ENCODE data around the gene UGT2A3.

Gene UGT2A3

GRCh38 chr4:68909385-68909784 lies 42.2 kb downstream of the UGT2A3 start:
- DNase-seq, result no peak

- no peak for DNase-seq
These were observed 43.6 kb downstream of the UGT2A3 start for GRCh38 chr4:68907788-68908700.

GRCh38 chr4:68907245-68907644 lies 44.4 kb downstream of the UGT2A3 start:
- DNase-seq, result no peak

- no peak for DNase-seq
These were observed 44.8 kb downstream of the UGT2A3 start for GRCh38 chr4:68906780-68907137.

- DNase-seq, result no peak
These were observed 45.4 kb downstream of the UGT2A3 start for GRCh38 chr4:68905939-68906779.

DNA sequence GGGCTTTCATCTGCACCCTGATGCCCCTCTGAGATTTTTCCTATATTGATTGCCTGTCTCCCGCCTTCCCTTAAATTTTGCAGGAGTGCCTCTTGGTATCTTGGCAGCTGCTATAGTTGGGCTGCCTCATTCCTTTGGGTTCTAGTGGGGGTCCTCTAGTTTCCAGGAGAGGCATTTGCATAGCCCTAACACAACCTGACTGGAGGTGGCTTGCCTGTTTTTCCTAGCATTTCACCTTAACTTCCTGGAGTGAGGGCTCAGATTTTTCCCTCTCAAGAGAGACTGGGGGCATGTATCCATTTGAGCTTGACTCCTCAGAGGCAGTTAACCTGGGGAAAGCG lies 46.0 kb downstream of the UGT2A3 start:
- DNase-seq, result no peak

DNA sequence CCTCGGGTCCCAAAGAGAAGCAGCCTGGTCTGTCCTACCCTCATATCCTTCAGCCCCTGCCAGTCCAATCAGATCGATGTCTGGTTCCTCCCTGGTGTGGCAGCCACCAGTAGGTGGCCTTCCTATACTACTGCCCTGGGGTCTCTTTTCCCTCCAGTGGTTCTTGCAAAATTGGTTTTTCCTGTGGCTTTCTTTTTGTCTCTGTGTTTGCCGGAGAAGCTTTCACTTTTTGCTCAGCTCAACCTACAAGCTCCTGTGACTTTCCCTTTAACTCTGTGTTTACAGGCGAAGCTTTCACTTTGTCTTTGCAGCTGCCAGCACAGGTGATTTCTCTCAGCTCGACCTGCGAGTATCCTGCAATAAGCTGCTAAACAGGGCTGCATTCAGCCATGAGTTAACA lies 46.8 kb downstream of the UGT2A3 start:
- DNase-seq, result no peak

DNA sequence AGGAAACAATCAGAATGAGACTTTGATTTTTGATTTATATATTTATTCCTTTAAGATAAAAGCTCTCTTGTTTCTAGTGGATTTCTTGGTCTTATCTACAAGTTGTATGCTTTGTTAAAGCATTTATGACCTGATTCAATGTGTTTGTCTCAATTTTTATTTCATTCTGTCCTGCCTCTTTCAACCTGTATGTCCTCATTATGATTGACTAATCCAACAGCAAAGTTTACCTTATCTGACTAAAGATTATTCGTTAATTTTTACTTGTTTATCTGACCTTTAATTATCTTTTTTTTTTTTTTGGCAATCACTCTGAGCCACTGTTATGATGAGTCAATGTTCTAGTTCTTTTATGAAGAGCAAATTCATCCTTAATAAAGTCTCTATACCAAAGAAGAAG lies 54.9 kb downstream of the UGT2A3 start:
- no peak for DNase-seq

DNA sequence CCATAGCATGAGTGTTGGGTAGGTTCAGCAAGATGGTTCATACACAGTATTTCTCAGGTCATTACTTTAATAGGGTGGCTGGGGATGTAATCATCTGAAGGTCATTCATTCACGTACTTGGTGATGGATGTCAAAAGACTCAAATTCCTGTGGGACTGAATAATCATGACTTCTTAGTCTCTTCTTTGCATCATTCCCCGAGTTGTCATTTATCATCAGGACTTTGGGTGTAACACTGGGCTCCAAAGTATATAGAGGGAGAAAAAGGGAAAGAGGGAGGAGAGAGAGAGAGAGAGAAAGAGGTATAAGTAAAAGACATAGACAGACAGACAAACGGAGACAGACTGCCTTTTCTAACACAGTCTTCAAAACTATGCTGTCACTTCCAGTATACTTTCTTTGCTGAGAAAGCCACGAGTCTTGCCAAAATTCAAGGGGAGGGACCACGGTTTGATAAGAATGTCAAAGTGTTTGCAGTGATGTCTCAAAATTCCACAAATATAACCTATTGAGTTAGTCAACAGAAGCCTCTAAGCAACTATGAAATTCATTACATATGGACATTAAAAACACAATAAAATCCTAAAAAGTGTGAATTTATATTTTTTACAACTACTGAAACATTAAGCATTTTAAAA lies 55.9 kb downstream of the UGT2A3 start:
- no peak for DNase-seq

- no peak for DNase-seq
These were observed 58.7 kb downstream of the UGT2A3 start for GRCh38 chr4:68892861-68893260.

DNA sequence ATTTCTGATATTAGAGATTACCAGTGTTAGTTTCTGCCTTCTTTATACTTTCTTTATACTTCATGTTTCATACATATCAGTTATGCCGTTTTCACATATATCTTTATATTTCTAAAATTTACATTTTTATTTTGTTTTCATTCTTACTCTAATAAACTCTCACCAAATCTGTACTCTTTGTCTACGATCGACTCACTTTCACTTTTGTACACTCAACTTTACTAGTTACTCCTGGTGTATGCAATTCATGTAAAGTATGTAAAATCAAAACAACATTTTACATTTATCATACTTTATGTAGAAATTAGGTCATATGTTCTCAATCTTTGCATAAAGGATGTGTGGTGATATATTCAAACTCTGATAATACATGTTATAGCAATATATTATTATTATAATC lies 59.9 kb downstream of the UGT2A3 start:
- DNase-seq, result no peak

DNA sequence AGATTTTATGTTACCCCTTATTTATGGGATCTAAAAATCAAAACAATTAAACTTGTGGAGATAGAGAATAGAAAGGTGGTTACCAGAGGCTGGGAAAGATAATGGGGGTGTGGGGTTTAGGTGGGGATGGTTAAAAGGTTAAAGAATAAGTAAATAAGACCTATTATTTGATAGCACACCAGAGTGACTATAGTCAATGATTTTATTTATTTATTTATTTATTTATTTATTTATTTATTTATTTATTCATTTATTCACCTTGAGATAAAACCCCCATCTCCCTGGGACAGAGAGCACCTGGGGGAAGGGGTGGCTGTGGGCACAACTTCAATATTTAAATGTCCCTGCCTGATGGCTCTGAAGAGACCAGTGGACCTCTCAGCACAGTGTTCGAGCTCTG lies 66.1 kb downstream of the UGT2A3 start:
- DNase-seq, result no peak

GRCh38 chr4:68883870-68884269 lies 67.7 kb downstream of the UGT2A3 start:
- no peak for DNase-seq

Data from NCI-H187 (cell line).